G401.6 (cell line): Measurements from ENCODE around the gene CD274.
"Not testable (repeated sequence)": the region's sequence is repeated elsewhere in the genome, so short reads cannot be mapped to it uniquely, and the experiment has no call there.

Experiments used
- FAIRE-seq: peaks from 2 replicates; lab custom pipeline; 2012; peaks lifted over from hg19 to GRCh38; lab: Jason Lieb, UNC

The CD274 gene

GRCh38 chr9:5450359-5451091, at the start of gene CD274:
CD274 (plus strand) TSS chr9:5450542; CDS start chr9:5456114, 5,572 bp downstream.
- FAIRE-seq, result peak; percentile 30

- FAIRE-seq, result no peak
These were observed 48.1 kb upstream of the CD274 start for GRCh38 chr9:5402217-5402616.

GRCh38 chr9:5408596-5408995, 41.7 kb upstream of the CD274 start:
- FAIRE-seq, result no peak

GRCh38 chr9:5416953-5417352, 33.4 kb upstream of the CD274 start:
- FAIRE-seq, result no peak

- no peak for FAIRE-seq
These were observed 31.9 kb upstream of the CD274 start for GRCh38 chr9:5418481-5418880.

- no peak for FAIRE-seq
These were observed 30.4 kb upstream of the CD274 start for GRCh38 chr9:5419987-5420386.

- FAIRE-seq, result no peak
These were observed 29.2 kb upstream of the CD274 start for GRCh38 chr9:5421163-5421562.

- no peak for FAIRE-seq
These were observed 28.1 kb upstream of the CD274 start for GRCh38 chr9:5422276-5422675.

GRCh38 chr9:5425006-5425628, 25.2 kb upstream of the CD274 start:
- FAIRE-seq, result peak; percentile 88

- no peak for FAIRE-seq
These were observed 23.3 kb upstream of the CD274 start for GRCh38 chr9:5427005-5427404.

GRCh38 chr9:5428172-5428571, 22.2 kb upstream of the CD274 start:
- no peak for FAIRE-seq

GRCh38 chr9:5428794-5429528, 21.4 kb upstream of the CD274 start:
- no peak for FAIRE-seq

- no peak for FAIRE-seq
These were observed 20.3 kb upstream of the CD274 start for GRCh38 chr9:5429873-5430564.

GRCh38 chr9:5430912-5431311, 19.4 kb upstream of the CD274 start:
- FAIRE-seq, result no peak

GRCh38 chr9:5432890-5433289, 17.5 kb upstream of the CD274 start:
- FAIRE-seq, result not testable (repeated sequence)

- not testable (repeated sequence) for FAIRE-seq
These were observed 17.0 kb upstream of the CD274 start for GRCh38 chr9:5433328-5433727.

- FAIRE-seq, result not testable (repeated sequence)
These were observed 16.2 kb upstream of the CD274 start for GRCh38 chr9:5433841-5434810.

GRCh38 chr9:5435912-5436311, 14.4 kb upstream of the CD274 start:
- no peak for FAIRE-seq

GRCh38 chr9:5436441-5436840, 13.9 kb upstream of the CD274 start:
- no peak for FAIRE-seq

- FAIRE-seq, result peak; percentile 96
These were observed 12.8 kb upstream of the CD274 start, which contains the start of gene PLGRKT for GRCh38 chr9:5437254-5438216. PLGRKT (minus strand) TSS chr9:5437925; CDS start chr9:5431977, 5,948 bp downstream.
